NCI-H1105 treated with DMSO at 0.1 percent for 48 hours (cell line): ENCODE results near the gene ELAVL1.
A peak's percentile ranks its signal among the peaks of the same experiment; 100 is the strongest.
"Not testable (repeated sequence)": the region's sequence is repeated elsewhere in the genome, so short reads cannot be mapped to it uniquely, and the experiment has no call there.

Experiments
- DNase-seq: peaks from one replicate; lab custom pipeline; 2025; lab: John Stamatoyannopoulos, UW

The ELAVL1 gene

GRCh38 chr19:7933411-7933810 is 72.0 kb downstream of the ELAVL1 start:
- DNase-seq, result no peak

GRCh38 chr19:7932930-7933300 is 72.5 kb downstream of the ELAVL1 start:
- no peak for DNase-seq

GRCh38 chr19:7932276-7932929 is 73.0 kb downstream of the ELAVL1 start:
- DNase-seq, result no peak

- DNase-seq, result no peak
Measured at GRCh38 chr19:7931221-7932061, 74.0 kb downstream of the ELAVL1 start.

GRCh38 chr19:7930765-7931164 is 74.7 kb downstream of the ELAVL1 start:
- no peak for DNase-seq

GRCh38 chr19:7930030-7930429 is 75.4 kb downstream of the ELAVL1 start:
- DNase-seq, result not testable (repeated sequence)

GRCh38 chr19:7928741-7929701 is 76.4 kb downstream of the ELAVL1 start:
- peak; percentile 22 for DNase-seq

GRCh38 chr19:7928334-7928706 is 77.1 kb downstream of the ELAVL1 start:
- no peak for DNase-seq

GRCh38 chr19:7927605-7928333 is 77.7 kb downstream of the ELAVL1 start:
- DNase-seq, result no peak

- no peak for DNase-seq
Measured at GRCh38 chr19:7926727-7927604, 78.5 kb downstream of the ELAVL1 start.

- peak; percentile 62 for DNase-seq
Measured at GRCh38 chr19:7926021-7926726, 79.3 kb downstream of the ELAVL1 start, which contains the start of gene CTXN1. Gene CTXN1, minus strand, starts transcription at chr19:7926135. Its CDS starts 597 bp downstream, at chr19:7925538.

GRCh38 chr19:7925171-7925851 is 80.1 kb downstream of the ELAVL1 start:
- DNase-seq, result peak; percentile 74

- DNase-seq, result no peak
Measured at GRCh38 chr19:7924651-7925170, 80.7 kb downstream of the ELAVL1 start.

GRCh38 chr19:7924241-7924640 is 81.2 kb downstream of the ELAVL1 start:
- no peak for DNase-seq

- DNase-seq, result no peak
Measured at GRCh38 chr19:7923295-7924191, 81.9 kb downstream of the ELAVL1 start.

- DNase-seq, result no peak
Measured at GRCh38 chr19:7922836-7923195, 82.6 kb downstream of the ELAVL1 start.

GRCh38 chr19:7921967-7922835 is 83.2 kb downstream of the ELAVL1 start:
- no peak for DNase-seq
